H1 (cell line): ENCODE data around the gene LARP4B. TPM values are rescaled to one million over a fixed set of nuclear protein-coding genes. Genes with fewer than 3 reads are reported as not detected.

Experiments used
- BRCA1 ChIP-seq: IDR thresholded peaks from 2 replicates; pipeline ENCODE4 v1.6.1; 2012; ENCODE audit warnings: low read depth, low read length, improper control_type of control experiment
- HDAC6 ChIP-seq: IDR thresholded peaks from one replicate; pipeline ENCODE4 v1.7.1; 2012; ENCODE audit warnings: low read depth, mild to moderate bottlenecking, inconsistent platforms, low read length, moderate library complexity
- POLR2A ChIP-seq, 2 experiments: IDR thresholded peaks; 1 replicate in 1 of 2; 2 replicates in 1 of 2; pipeline ENCODE4 v1.6.1; 2011; ENCODE audit warnings: low read depth in 2 of 2, low read length in 2 of 2, mild to moderate bottlenecking in 2 of 2; ENCODE audit errors: control extremely low read depth in 1 of 2
- ZNF274 ChIP-seq: IDR thresholded peaks from 2 replicates; pipeline ENCODE4 v1.7.0; 2012; ENCODE audit warnings: low read length, borderline replicate concordance; ENCODE audit errors: extremely low read depth
- polyA plus RNA-seq, 7 experiments: library from polyadenylated mRNA; depleted of rRNA in 3 of 7; stranded (reverse) in 5 of 7; unstranded in 2 of 7; fragments of >200 nt in 5 of 7; fragments of 200-250 nt in 2 of 7; gene quantifications; 1 replicate in 5 of 7; 2 replicates in 1 of 7; 4 replicates in 1 of 7; pipeline versions ENCODE4 v1.2.1 to v1.2.3, GENCODE V29; 2011 to 2013; ENCODE audit warnings: missing spikeins in 2 of 7, mixed read lengths in 2 of 7
- total RNA-seq: library from RNA; stranded (reverse); fragmentation: NEBNext Ultra II Directional; extraction: Animal tissue kit (Norgen Biotek cat#: 25700); gene quantifications from 2 replicates; pipeline ENCODE4 v1.2.1, GENCODE V29; 2021
- TF ChIP-seq, protein P1 (sequence below): fragments of 300-600 bp; sonication (generic); IDR thresholded peaks from 2 replicates; pipeline ENCODE4 v1.7.1; 2012; ENCODE audit warnings: low read length, moderate library complexity, mild to moderate bottlenecking, inconsistent platforms; ENCODE audit not compliant: insufficient replicate concordance

LARP4B gene
- total and polyA plus RNA-seq, 2 of the 8 experiments (the other 6 are each of a cell fraction or from before 2014, with no cell fraction given), result 20.1 to 78.6 TPM

GRCh38 chr10:782751-783648 is 148.5 kb downstream of the LARP4B start (continued):
- TF ChIP-seq, protein P1, sequence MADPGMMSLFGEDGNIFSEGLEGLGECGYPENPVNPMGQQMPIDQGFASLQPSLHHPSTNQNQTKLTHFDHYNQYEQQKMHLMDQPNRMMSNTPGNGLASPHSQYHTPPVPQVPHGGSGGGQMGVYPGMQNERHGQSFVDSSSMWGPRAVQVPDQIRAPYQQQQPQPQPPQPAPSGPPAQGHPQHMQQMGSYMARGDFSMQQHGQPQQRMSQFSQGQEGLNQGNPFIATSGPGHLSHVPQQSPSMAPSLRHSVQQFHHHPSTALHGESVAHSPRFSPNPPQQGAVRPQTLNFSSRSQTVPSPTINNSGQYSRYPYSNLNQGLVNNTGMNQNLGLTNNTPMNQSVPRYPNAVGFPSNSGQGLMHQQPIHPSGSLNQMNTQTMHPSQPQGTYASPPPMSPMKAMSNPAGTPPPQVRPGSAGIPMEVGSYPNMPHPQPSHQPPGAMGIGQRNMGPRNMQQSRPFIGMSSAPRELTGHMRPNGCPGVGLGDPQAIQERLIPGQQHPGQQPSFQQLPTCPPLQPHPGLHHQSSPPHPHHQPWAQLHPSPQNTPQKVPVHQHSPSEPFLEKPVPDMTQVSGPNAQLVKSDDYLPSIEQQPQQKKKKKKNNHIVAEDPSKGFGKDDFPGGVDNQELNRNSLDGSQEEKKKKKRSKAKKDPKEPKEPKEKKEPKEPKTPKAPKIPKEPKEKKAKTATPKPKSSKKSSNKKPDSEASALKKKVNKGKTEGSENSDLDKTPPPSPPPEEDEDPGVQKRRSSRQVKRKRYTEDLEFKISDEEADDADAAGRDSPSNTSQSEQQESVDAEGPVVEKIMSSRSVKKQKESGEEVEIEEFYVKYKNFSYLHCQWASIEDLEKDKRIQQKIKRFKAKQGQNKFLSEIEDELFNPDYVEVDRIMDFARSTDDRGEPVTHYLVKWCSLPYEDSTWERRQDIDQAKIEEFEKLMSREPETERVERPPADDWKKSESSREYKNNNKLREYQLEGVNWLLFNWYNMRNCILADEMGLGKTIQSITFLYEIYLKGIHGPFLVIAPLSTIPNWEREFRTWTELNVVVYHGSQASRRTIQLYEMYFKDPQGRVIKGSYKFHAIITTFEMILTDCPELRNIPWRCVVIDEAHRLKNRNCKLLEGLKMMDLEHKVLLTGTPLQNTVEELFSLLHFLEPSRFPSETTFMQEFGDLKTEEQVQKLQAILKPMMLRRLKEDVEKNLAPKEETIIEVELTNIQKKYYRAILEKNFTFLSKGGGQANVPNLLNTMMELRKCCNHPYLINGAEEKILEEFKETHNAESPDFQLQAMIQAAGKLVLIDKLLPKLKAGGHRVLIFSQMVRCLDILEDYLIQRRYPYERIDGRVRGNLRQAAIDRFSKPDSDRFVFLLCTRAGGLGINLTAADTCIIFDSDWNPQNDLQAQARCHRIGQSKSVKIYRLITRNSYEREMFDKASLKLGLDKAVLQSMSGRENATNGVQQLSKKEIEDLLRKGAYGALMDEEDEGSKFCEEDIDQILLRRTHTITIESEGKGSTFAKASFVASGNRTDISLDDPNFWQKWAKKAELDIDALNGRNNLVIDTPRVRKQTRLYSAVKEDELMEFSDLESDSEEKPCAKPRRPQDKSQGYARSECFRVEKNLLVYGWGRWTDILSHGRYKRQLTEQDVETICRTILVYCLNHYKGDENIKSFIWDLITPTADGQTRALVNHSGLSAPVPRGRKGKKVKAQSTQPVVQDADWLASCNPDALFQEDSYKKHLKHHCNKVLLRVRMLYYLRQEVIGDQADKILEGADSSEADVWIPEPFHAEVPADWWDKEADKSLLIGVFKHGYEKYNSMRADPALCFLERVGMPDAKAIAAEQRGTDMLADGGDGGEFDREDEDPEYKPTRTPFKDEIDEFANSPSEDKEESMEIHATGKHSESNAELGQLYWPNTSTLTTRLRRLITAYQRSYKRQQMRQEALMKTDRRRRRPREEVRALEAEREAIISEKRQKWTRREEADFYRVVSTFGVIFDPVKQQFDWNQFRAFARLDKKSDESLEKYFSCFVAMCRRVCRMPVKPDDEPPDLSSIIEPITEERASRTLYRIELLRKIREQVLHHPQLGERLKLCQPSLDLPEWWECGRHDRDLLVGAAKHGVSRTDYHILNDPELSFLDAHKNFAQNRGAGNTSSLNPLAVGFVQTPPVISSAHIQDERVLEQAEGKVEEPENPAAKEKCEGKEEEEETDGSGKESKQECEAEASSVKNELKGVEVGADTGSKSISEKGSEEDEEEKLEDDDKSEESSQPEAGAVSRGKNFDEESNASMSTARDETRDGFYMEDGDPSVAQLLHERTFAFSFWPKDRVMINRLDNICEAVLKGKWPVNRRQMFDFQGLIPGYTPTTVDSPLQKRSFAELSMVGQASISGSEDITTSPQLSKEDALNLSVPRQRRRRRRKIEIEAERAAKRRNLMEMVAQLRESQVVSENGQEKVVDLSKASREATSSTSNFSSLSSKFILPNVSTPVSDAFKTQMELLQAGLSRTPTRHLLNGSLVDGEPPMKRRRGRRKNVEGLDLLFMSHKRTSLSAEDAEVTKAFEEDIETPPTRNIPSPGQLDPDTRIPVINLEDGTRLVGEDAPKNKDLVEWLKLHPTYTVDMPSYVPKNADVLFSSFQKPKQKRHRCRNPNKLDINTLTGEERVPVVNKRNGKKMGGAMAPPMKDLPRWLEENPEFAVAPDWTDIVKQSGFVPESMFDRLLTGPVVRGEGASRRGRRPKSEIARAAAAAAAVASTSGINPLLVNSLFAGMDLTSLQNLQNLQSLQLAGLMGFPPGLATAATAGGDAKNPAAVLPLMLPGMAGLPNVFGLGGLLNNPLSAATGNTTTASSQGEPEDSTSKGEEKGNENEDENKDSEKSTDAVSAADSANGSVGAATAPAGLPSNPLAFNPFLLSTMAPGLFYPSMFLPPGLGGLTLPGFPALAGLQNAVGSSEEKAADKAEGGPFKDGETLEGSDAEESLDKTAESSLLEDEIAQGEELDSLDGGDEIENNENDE, result no peak
- TF ChIP-seq HDAC6 (no peak), BRCA1 (no peak), POLR2A (IDR thresholded peaks at IDR 0.05; ENCODE audit: control extremely low read depth in 1 of 2, low read depth in 2 of 2, low read length in 2 of 2) (no peak), ZNF274 (no peak)
- TF ChIP-seq, all 59 proteins: peak for 0
